ENCODE results near the gene CENPN. TPM values are rescaled to one million over a fixed set of nuclear protein-coding genes. Genes with fewer than 3 reads are reported as not detected.

CENPN gene
- total and polyA plus RNA-seq, 10 of the 15 experiments (the other 5 are each of a cell fraction or from before 2014, with no cell fraction given): 39.8 to 143 (median 66.8) TPM

GRCh38 chr16:80985611-80986010 lies 21.4 kb upstream of the CENPN start (continued):
- TF ChIP-seq PRDM15 (CRISPR knock-in tag; IDR thresholded peaks at IDR 0.05) (no peak), MEF2B (IDR thresholded peaks at IDR 0.05; ENCODE audit: partially characterized antibody, poor library complexity, severe bottlenecking) (no peak), FOS (IDR thresholded peaks at IDR 0.05; ENCODE audit: borderline replicate concordance, extremely low read depth, insufficient read length) (no peak), RAD51 (IDR thresholded peaks at IDR 0.05) (no peak), ATF7 (IDR thresholded peaks at IDR 0.05; ENCODE audit: low read depth) (no peak), IKZF1 (conservative IDR thresholded peaks at IDR 0.05) (no peak), TBL1XR1 (IDR thresholded peaks at IDR 0.05; ENCODE audit: low read depth, low read length) (no peak), USF1 (IDR thresholded peaks at IDR 0.05; ENCODE audit: borderline replicate concordance, extremely low read length, insufficient read depth, low read depth, low read length) (no peak), EP300 (IDR thresholded peaks at IDR 0.05; ENCODE audit: borderline replicate concordance in 1 of 2, control insufficient read depth in 1 of 2, low read depth in 2 of 2, low read length in 2 of 2) (no peak), ZSCAN29 (IDR thresholded peaks at IDR 0.05) (no peak), IRF3 (IDR thresholded peaks at IDR 0.05) (no peak), BRCA1 (IDR thresholded peaks at IDR 0.05; ENCODE audit: low read depth, low read length) (no peak)
- TF ChIP-seq, protein P1, sequence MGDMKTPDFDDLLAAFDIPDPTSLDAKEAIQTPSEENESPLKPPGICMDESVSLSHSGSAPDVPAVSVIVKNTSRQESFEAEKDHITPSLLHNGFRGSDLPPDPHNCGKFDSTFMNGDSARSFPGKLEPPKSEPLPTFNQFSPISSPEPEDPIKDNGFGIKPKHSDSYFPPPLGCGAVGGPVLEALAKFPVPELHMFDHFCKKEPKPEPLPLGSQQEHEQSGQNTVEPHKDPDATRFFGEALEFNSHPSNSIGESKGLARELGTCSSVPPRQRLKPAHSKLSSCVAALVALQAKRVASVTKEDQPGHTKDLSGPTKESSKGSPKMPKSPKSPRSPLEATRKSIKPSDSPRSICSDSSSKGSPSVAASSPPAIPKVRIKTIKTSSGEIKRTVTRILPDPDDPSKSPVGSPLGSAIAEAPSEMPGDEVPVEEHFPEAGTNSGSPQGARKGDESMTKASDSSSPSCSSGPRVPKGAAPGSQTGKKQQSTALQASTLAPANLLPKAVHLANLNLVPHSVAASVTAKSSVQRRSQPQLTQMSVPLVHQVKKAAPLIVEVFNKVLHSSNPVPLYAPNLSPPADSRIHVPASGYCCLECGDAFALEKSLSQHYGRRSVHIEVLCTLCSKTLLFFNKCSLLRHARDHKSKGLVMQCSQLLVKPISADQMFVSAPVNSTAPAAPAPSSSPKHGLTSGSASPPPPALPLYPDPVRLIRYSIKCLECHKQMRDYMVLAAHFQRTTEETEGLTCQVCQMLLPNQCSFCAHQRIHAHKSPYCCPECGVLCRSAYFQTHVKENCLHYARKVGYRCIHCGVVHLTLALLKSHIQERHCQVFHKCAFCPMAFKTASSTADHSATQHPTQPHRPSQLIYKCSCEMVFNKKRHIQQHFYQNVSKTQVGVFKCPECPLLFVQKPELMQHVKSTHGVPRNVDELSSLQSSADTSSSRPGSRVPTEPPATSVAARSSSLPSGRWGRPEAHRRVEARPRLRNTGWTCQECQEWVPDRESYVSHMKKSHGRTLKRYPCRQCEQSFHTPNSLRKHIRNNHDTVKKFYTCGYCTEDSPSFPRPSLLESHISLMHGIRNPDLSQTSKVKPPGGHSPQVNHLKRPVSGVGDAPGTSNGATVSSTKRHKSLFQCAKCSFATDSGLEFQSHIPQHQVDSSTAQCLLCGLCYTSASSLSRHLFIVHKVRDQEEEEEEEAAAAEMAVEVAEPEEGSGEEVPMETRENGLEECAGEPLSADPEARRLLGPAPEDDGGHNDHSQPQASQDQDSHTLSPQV (IDR thresholded peaks at IDR 0.05): no peak

All from GM12878 (cell line).